ENCODE measurements around the gene ATXN2L. TPM values are rescaled to one million over a fixed set of nuclear protein-coding genes. Genes with fewer than 3 reads are reported as not detected.
A peak's percentile ranks its signal among the peaks of the same experiment; 100 is the strongest.

ATXN2L gene
- total and polyA plus RNA-seq, 2 of the 13 experiments (the other 11 are each of a cell fraction or from before 2014, with no cell fraction given): 40.8 to 55.1 TPM

GRCh38 chr16:28822520-28823290 lies at the start of gene ATXN2L (continued):
- TF ChIP-seq, protein P1, sequence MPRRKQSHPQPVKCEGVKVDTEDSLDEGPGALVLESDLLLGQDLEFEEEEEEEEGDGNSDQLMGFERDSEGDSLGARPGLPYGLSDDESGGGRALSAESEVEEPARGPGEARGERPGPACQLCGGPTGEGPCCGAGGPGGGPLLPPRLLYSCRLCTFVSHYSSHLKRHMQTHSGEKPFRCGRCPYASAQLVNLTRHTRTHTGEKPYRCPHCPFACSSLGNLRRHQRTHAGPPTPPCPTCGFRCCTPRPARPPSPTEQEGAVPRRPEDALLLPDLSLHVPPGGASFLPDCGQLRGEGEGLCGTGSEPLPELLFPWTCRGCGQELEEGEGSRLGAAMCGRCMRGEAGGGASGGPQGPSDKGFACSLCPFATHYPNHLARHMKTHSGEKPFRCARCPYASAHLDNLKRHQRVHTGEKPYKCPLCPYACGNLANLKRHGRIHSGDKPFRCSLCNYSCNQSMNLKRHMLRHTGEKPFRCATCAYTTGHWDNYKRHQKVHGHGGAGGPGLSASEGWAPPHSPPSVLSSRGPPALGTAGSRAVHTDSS (CRISPR knock-in tag; conservative IDR thresholded peaks at IDR 0.05): no peak
- TF ChIP-seq NFYB (CRISPR knock-in tag; IDR thresholded peaks at IDR 0.05) (peak; percentile 63), SP2 (CRISPR knock-in tag; IDR thresholded peaks at IDR 0.05) (peak; percentile 64; the same call in 1 of the 2 replicates), ZBTB2 (CRISPR knock-in tag; IDR thresholded peaks at IDR 0.05; ENCODE audit: low read depth) (peak; percentile 94), ELF4 (CRISPR knock-in tag; IDR thresholded peaks at IDR 0.05; ENCODE audit: borderline replicate concordance) (peak; percentile 84; the same call in 1 of the 2 replicates), ZNF550 (CRISPR knock-in tag; IDR thresholded peaks at IDR 0.05; ENCODE audit: borderline replicate concordance) (peak; percentile 72; the same call in 1 of the 2 replicates), FOXC1 (CRISPR knock-in tag; IDR thresholded peaks at IDR 0.05; ENCODE audit: borderline replicate concordance) (peak; percentile 95), ZMAT3 (CRISPR knock-in tag; conservative IDR thresholded peaks at IDR 0.05) (peak; percentile 86), ZSCAN30 (CRISPR knock-in tag; IDR thresholded peaks at IDR 0.05) (no peak; the same call in 1 of the 2 replicates), AKAP8 (CRISPR knock-in tag; IDR thresholded peaks at IDR 0.05) (peak; percentile 100), ZNF331 (CRISPR knock-in tag; IDR thresholded peaks at IDR 0.05) (peak; percentile 94), ZNF124 (CRISPR knock-in tag; IDR thresholded peaks at IDR 0.05) (peak; percentile 93), NR2F2 (IDR thresholded peaks at IDR 0.05; ENCODE audit: borderline replicate concordance, low read depth) (no peak; the same call in 1 of the 2 replicates), SNRNP70 (IDR thresholded peaks at IDR 0.05; ENCODE audit: low read depth, low read length) (no peak), XRCC5 (optimal IDR thresholded peaks at IDR 0.05; ENCODE audit: low read length) (peak; percentile 97), NFIB (CRISPR knock-in tag; IDR thresholded peaks at IDR 0.05; ENCODE audit: borderline replicate concordance) (no peak), BCL6 (CRISPR knock-in tag; IDR thresholded peaks at IDR 0.05) (peak; percentile 77), FLYWCH1 (CRISPR knock-in tag; IDR thresholded peaks at IDR 0.05) (peak; percentile 92; the same call in 1 of the 2 replicates), ZNF558 (CRISPR knock-in tag; IDR thresholded peaks at IDR 0.05; ENCODE audit: borderline replicate concordance) (no peak)
- TF ChIP-seq, protein P2, sequence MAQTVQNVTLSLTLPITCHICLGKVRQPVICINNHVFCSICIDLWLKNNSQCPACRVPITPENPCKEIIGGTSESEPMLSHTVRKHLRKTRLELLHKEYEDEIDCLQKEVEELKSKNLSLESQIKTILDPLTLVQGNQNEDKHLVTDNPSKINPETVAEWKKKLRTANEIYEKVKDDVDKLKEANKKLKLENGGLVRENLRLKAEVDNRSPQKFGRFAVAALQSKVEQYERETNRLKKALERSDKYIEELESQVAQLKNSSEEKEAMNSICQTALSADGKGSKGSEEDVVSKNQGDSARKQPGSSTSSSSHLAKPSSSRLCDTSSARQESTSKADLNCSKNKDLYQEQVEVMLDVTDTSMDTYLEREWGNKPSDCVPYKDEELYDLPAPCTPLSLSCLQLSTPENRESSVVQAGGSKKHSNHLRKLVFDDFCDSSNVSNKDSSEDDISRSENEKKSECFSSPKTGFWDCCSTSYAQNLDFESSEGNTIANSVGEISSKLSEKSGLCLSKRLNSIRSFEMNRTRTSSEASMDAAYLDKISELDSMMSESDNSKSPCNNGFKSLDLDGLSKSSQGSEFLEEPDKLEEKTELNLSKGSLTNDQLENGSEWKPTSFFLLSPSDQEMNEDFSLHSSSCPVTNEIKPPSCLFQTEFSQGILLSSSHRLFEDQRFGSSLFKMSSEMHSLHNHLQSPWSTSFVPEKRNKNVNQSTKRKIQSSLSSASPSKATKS (CRISPR knock-in tag; IDR thresholded peaks at IDR 0.05): no peak
- TF ChIP-seq, protein P3, sequence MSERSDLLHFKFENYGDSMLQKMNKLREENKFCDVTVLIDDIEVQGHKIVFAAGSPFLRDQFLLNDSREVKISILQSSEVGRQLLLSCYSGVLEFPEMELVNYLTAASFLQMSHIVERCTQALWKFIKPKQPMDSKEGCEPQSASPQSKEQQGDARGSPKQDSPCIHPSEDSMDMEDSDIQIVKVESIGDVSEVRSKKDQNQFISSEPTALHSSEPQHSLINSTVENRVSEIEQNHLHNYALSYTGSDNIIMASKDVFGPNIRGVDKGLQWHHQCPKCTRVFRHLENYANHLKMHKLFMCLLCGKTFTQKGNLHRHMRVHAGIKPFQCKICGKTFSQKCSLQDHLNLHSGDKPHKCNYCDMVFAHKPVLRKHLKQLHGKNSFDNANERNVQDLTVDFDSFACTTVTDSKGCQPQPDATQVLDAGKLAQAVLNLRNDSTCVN (CRISPR knock-in tag; IDR thresholded peaks at IDR 0.05; ENCODE audit: borderline replicate concordance): peak; percentile 87
- TF ChIP-seq, protein P4, sequence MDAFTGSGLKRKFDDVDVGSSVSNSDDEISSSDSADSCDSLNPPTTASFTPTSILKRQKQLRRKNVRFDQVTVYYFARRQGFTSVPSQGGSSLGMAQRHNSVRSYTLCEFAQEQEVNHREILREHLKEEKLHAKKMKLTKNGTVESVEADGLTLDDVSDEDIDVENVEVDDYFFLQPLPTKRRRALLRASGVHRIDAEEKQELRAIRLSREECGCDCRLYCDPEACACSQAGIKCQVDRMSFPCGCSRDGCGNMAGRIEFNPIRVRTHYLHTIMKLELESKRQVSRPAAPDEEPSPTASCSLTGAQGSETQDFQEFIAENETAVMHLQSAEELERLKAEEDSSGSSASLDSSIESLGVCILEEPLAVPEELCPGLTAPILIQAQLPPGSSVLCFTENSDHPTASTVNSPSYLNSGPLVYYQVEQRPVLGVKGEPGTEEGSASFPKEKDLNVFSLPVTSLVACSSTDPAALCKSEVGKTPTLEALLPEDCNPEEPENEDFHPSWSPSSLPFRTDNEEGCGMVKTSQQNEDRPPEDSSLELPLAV (CRISPR knock-in tag; conservative IDR thresholded peaks at IDR 0.05; ENCODE audit: low read depth): peak; percentile 18; the same call in 1 of the 2 replicates
